ENCODE measurements around the gene TNRC6A.

DNA sequence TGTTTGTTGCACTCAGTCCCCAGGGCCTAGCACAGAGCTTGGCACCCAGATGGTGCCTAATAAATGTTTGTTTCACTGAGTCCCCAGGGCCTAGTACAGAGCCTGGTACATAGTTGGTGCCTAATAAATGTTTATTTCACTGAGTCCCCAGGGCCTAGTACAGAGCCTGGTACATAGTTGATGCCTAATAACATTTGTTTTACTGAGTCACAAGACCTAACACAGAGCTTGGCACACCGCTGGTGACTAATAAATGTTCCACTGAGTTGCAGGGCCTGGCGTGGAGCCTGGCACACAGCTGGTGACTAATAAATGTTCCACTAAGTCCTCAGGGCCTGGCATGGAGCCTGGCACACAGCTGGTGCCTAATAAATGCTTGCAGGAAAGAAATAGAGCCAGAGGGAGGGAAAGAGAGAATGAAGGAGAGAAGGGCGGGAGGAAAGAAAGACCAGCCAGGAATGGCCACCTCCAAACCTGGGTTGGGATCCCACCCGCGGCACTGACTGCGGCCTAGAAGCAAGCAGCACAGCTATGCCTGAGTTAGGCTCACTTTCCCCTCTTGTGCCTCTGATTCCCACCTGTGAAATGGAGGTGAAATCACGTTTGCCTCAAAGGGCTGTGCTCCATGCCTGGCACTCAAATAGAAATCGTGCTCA, 123.8 kb downstream of the TNRC6A start:
- TF ChIP-seq, protein P1, sequence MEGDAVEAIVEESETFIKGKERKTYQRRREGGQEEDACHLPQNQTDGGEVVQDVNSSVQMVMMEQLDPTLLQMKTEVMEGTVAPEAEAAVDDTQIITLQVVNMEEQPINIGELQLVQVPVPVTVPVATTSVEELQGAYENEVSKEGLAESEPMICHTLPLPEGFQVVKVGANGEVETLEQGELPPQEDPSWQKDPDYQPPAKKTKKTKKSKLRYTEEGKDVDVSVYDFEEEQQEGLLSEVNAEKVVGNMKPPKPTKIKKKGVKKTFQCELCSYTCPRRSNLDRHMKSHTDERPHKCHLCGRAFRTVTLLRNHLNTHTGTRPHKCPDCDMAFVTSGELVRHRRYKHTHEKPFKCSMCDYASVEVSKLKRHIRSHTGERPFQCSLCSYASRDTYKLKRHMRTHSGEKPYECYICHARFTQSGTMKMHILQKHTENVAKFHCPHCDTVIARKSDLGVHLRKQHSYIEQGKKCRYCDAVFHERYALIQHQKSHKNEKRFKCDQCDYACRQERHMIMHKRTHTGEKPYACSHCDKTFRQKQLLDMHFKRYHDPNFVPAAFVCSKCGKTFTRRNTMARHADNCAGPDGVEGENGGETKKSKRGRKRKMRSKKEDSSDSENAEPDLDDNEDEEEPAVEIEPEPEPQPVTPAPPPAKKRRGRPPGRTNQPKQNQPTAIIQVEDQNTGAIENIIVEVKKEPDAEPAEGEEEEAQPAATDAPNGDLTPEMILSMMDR (IDR thresholded peaks at IDR 0.05): no peak
- no peak for TF ChIP-seq POLR2A (IDR thresholded peaks at IDR 0.05)
- TF ChIP-seq POLR2AphosphoS5 (IDR thresholded peaks at IDR 0.05): no peak
